Glomerular endothelial cell (primary cell): ENCODE measurements around the gene TSSK2. TPM values are rescaled to one million over a fixed set of nuclear protein-coding genes. Genes with fewer than 3 reads are reported as not detected.

Source experiments
- DNase-seq: peaks from one replicate; pipeline ENCODE4 v3.0.0-alpha.2; 2011; ENCODE audit warnings: low read depth, low spot score; ENCODE audit errors: extremely low read depth
- total RNA-seq: library from RNA; depleted of rRNA; stranded (reverse); fragments of >200 nt; gene quantifications from 2 replicates; pipeline ENCODE4 v1.2.3, GENCODE V29; 2015

Gene TSSK2
- total RNA-seq, 1 donor from 2014 or later = not detected

DNA sequence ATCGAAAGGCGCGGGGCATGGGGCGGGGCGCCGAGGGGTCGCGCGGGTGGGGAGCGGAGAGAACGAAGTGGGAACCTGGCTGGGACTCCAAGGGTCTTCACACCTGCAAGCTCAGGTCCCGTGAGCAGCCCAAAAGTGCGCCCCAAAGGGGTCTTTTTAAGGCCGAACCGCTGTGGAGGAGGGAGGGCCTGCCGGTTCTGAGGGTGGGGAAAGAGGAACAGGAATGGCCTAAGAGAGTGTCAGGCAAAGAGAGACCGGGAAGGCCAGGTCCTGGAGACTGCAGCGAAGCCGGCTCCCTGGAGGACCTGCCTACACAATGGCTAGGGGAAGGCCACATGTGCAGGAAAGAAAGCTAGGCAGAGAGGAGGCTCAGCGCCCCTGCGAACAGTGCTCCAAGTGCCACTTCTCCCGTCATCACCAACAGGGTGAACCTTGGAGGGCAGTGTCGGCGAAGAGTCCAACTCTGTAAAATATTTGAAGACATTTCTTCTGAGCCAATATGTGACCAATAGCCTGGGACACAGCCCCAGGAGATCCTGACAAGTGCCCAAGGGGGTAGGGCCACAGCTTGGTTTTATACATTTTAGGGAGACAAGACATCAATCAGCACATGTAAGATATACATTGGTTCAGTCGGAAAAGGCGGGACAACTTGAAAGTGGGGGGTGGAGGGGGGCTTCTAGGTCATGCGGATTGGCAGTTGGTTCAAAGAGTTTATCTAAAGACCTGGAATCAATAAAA lies 8.2 kb upstream of the TSSK2 start:
- no peak for DNase-seq

DNA sequence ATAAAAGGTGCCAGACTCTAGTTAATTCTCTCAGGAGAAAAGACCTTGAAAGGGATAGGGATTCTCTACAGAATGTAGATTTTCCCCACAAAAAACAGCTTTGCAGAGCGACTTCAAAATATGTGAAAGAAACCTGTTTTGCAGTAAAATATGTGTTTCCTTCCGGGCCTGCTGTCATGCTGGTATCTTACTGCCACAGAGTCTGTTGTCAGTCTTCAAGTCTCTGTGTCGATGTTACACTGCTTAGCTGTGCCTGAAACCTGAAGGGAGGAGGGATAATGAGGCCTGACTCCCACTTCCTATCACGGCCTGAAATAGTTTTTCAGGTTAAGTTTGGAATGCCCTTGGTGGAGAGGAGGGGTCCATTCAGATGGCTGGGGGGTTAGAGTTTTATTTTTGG lies 7.2 kb upstream of the TSSK2 start:
- DNase-seq = no peak

DNA sequence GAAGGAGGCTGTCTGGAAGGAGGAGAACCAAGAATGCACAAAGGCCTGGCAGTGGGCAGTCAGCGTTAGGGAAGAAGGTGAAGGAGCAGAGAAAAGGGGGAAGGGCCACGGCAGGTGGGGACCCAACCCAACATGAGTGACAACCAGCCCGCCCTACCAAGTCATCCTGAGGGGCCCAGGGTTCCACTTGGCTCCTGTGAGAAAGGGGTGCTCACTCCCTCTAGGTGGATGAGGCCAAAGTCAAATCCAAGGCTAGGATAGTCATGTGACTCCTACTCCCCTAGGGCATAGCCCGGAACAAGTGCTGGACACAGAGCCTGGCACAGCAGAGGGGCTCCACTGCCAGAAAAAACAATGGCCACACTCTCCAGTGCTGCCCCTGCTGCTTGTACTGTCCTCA lies 6.7 kb upstream of the TSSK2 start:
- no peak for DNase-seq

DNA sequence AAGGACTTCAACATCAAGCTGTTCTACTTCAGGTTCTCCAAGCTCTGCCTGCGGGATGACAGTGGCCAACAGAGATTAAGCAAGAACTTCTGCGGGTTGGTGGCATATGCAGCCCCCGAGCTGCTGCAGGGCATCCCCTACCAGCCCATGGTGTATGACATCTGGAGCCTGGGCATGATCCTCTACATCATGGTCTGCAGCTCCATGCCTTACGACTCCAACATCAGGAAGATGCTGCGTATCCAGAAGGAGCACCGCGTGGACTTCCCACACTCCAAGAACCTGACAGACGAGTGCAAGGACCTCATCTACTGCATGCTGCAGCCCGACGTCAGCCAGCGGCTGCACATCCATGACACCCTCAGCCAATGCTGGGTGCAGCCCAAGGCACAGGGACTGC lies 6.1 kb upstream of the TSSK2 start:
- no peak for DNase-seq

DNA sequence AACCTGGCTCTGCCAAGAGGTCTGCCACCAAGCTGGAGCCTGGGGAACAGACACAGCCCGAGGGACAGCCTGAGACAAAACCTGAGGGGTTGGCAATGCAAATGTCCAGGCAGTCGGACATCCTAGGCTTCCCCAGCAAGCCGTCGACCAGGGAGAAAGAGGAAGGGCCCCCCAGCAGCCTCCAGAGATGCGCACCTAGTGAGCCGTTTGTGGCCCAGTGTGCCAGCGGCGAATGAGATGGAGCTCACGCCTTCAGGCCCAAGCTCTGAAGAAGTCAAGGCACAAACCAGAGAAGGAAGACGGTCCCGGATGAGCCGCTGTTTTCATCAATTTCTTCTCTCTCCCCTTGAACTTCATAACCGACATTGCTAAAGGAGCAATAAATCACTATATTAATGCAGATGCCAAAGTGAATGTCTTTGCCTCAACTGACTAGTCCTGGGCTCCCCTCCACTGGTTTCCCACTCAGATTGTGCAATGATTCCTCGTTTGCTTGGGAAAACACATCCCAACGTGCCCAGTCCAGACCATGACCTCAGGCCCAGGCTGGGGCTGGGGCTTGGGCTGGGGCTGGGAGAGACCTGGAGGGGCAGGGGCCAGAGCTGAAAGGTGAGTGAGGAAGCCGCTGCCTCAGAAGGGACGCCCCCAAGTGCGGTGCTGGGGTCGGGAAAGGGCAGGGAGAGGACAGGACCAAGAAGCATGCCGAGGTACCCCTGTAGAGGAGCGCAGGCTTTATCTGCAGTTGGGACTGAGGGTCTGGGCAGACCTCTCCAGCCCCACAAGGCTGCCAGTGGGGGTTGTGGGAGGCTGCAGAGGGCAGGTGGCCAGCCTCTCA lies 5.4 kb upstream of the TSSK2 start:
- no peak for DNase-seq

DNA sequence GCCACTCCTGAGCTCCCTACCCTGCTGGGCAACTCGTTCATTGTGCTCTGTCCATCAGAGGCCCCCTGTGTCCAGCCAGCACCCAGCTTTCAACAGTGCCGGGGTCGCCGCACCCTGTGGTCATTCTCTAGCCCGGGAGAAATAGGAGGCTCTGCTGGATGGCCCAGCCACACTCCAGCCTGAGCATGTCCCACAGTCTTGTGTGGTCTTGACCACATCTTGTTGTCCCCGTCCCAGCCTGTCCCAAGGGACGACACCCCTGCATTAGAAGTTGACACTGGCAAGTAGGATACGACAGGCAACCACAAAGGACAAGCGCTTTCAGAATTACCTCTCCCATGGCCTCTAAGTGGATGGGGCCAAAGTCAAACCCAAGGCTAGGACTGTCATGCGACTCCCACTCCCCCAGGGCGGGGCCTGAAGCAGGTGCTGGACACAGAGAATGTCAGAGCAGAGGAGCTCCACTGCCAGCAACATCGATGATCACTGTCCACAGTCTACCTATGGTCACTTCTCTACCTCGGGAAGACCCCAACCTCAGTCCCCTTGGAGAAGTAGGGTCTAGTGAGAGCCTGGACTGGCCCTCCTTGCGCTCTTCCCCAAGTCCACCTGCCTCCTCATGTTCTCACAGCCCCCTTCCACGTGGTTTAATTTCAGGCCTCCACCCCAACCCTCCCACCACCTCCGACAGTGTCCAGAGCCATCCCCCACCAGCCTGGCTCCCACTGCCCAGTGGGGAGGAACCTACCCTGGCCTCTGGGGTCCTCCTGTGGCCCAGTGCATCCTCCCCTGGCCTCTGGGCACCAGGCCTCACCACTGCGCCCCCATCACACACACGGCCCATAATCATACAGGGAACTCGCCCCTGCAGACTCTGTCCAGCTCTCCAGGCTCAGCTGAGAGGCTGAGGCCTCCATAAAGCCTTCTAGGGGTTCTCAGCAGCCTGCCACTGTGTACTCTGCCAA lies 4.5 kb upstream of the TSSK2 start:
- DNase-seq = no peak

DNA sequence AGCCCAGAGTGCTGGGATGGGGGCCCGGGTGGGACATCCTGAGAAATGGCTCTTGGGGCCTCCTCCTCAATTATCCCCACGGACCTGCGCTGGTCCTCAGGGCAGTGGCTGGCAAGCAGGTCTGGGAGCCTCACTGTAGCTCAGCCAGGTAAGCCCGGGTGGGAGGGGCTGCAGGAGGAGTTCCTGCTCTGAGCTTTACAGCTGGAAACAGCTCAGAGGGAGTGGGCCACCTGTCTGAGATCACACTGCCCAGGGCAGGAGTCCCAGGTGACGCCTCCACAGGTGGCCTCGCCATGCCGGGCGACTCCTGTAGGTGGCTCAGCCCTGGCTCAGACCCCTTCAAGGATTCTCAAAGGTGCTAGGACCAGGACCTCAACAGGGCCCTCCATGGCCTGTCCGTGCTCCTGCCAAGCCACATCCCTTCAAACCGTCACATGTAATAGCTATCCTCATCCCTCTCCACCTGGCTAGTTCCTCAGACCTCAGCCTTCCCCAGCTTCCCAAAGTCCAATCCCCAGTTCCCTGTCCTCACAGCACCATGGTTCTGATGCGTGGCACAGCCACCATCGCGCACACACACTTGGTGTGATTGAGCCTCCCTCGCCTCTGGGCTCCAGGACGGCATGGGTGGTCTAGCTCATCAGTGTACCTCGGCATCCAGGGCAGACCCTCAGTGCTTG lies 3.6 kb upstream of the TSSK2 start:
- no peak for DNase-seq

DNA sequence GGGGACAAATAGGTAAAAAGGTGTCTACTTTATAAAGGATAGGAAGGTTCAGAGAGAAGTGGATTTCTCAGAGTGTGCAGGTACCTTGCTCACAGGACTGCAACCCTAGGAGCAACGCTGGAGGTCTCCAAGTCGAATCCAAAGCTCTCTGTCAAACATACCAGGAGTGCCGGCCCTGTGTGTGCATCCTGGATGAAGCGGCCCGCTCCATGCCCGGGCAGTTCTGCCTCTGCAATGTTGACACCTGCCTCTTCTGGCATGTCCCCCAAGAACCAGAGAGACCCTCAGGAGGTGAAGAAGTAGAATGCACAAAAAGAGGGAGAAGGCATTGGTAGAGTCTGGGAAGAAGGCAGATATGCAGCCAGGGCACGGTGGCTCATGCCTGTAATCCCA lies 3.1 kb upstream of the TSSK2 start:
- no peak for DNase-seq

DNA sequence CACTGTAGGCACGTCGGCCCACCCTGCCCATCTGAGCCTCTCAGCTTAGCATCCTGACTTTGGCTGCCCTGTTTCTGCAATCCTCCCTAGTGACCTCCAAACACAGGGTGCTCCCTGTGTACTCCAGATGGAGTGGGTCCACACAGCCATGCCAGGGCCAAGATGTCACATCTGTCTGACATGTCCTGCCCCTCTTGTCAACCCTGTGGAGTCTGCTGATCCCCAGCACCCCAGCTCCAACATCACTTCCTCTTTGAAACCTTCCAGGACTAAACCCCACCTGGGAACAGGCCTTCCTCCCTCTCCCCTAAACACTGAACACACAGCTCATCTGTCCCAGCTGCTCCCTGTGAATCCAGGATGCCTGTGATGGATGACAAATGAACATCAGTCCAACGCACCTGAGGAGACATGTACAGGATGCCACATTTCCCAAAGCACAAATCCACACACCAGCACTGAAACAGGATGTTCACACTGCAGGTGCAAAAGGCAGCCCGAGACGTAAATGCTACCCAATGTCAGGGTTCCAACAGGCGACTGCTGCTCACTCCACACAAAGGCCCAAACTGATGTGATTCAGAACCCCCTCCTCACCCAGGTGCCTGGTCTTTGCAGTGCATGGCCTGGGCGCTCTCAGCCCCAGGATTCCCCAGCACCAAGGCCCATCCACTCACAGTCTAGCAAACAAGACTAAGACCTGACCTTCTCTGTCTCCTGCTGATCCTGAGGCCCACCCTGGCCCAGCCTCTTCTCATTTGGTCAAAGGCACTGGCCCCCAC lies 2.0 kb upstream of the TSSK2 start:
- no peak for DNase-seq

DNA sequence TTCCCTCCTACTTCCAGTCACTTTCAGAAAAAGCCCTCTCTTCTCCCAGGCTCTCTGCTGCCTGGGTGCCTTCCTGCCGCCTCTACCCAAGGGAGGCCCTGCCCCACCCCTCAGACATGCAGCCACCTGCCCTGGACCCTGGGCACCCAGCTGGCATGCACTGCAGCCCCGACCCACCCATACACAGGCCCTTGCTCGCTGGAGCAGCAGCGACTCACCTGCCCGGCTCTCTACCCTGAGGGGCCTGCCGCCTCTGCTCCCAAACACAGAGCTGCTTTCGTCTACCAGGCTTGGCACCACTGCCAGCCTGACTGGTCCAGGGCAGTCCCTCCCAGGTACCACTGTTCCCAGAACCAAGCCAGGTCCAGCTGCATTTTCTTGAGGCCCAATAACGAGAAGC lies 1.2 kb upstream of the TSSK2 start:
- no peak for DNase-seq

DNA sequence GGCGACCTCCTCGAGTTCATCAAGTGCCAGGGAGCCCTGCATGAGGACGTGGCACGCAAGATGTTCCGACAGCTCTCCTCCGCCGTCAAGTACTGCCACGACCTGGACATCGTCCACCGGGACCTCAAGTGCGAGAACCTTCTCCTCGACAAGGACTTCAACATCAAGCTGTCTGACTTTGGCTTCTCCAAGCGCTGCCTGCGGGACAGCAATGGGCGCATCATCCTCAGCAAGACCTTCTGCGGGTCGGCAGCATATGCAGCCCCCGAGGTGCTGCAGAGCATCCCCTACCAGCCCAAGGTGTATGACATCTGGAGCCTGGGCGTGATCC lies 542 bp downstream of the TSSK2 start:
- no peak for DNase-seq

DNA sequence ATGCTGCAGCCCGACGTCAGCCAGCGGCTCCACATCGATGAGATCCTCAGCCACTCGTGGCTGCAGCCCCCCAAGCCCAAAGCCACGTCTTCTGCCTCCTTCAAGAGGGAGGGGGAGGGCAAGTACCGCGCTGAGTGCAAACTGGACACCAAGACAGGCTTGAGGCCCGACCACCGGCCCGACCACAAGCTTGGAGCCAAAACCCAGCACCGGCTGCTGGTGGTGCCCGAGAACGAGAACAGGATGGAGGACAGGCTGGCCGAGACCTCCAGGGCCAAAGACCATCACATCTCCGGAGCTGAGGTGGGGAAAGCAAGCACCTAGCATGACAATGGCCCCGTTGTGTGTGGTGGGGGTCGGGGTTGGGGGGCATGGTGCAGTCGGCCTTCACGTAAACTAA lies 1.0 kb downstream of the TSSK2 start:
- DNase-seq = no peak

DNA sequence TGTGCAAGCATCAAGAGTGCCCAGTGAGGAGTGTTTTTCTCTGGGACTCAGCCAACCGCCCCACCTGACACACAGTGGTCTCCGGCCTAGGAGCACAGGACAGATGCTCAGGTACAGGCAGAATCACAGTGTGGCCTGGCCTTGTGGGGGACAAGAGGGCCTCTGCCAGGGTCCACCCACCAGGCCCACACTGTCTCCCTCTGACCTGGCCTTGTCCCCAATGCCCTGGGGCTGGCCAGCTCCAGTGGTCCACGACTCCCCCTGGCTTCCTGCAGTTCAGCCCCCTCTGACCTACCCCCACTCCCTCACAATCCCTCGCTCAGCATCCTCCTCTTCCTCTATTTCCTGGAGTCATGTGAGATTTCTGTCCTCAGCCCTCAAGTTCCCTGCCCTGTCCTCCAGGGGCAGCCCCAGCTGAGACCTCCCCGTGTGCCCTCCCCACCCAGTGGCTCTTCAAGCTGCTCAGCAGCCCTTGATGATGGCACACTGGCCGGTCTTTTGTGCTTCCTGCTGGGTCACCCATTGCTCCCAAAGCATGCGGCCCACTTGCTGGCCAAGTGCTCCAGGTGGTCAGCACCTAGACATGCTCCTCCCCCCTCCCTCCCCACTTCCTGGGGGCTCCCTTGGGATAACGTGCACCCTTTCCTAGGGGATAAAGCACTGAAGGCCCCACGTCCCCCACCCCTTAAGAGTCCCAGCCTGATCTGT lies 1.7 kb downstream of the TSSK2 start:
- DNase-seq = no peak

DNA sequence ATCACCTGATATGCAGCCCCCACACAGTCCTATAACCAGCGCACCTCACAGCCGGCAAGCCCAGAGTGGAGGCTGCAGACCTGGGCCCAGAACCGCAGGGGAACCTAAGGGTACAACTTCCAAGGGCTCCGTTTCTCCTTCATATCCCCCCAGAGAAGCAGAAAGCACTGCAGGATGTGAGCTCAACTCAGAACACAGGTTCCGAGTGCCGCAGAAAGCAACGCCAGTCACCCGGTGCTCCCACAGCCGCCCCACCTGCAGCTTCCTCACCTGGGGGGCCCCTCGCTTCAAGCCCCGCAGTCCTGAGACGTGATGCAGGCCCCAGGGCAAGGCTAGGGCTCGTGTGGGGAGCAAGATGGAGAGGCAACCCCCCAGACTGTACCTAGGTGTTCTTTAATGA lies 2.5 kb downstream of the TSSK2 start:
- no peak for DNase-seq

DNA sequence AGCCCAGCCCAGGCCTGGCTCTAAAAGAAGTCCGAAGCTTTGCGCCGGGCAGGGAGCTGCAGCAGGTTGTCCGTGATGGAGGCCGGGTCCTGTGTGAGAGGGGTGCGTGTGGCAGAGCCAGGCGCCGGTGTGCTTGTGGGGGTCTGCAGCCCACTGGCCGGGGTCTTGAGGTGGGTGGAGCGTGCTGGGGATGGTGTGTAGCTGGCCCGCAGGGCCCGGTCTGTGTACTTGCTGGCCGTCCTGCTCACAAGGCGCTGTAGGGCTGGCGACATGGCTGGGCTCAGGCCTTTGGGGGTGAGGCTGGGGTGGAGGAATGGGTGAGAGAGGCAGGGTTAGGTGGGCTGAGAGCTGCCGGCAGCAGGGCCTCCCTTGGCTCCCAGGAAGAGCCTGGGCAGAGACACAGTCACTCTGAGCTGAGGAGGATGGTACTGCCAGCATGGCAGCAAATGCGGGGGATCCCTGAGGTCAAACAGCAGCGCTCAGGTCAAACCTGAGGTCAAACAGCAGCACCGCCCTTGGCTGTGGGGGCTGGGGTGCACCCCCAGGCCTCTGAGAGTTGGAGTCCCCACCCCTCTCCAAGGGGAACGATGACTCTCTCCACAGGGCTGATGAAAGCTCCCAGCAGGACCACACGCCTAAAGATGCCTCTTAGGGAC lies 3.2 kb downstream of the TSSK2 start:
- no peak for DNase-seq

DNA sequence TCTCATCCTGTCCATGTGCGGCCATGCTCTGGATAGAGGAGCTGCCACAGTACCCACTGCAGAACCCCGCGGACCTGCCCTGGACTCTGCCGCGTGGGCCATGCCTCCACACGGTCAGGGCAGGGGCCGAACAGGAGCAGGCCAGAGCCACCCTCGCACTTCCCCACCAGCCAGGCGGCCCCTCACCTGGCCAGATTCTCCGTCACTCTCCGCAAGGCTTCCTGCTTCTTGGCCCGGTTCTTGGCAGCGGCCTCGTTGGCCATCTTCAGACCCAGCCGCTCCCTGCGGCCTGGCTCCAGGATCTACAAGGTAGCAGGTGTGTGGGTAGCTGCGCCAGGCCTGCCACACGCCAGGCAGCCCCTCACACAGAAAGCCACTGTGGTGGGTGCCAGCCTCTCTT lies 3.8 kb downstream of the TSSK2 start:
- DNase-seq = no peak

DNA sequence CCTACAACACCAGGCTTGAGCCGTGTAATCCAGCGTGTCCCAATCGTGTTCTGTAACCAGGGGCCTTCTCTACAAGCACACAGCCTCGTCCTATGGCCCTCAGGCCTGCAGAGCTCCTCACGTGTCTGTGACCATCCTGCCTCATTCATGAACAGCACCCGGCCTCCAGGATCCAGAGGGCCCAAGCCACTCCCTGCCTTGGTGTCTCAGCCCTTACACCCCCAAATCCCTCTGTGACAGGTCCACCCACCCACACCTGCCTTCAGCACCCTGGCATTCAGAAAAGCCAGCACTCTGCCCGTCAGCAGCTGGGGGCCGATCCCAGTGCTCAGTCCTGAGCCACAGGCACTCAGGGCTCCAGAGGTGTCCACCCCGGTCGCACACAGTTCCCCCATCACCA lies 5.8 kb downstream of the TSSK2 start:
- no peak for DNase-seq

DNA sequence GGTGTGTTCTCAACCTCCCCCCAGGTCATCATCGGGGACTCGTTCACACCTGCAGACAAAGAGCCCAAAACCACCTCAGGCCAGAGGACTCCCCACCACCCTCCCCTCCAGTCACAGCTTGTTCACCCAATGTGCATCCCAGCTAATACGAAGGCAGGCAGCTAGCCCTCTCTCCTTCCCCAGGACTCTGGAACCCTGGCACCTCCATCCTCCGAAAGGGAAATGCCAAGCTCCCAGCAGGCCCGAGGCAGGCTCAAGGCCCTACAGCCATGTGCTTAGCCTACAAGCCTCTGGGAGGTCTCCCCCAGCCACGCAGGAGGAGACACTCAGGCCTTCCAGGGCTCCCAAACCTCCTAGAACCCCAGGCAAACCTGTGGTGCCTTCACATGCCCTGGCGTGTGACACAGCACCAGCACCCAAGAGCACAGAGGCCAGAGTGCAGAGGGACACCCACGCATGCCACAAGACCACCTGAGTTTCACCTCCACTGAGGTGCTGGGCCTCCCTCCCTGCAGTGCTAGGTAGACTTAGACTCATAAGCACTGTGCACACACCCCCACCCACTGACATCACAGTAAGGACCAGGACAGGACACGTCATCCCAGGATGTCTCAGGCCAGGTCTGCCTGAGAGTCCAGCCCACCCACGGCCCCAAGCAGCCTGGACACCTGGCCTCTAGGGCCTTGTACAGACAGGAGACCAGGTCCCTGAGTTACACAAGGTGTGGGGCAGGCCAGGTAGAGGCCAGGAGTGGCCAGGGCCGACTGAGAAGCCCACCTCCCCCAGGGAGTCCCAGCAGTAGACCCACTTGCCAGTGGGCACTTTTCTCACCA lies 6.5 kb downstream of the TSSK2 start:
- DNase-seq = no peak
